Measurements from ENCODE around the gene IFNA14. TPM values are rescaled to one million over a fixed set of nuclear protein-coding genes. Genes with fewer than 3 reads are reported as not detected.
"Not testable (repeated sequence)": the region's sequence is repeated elsewhere in the genome, so short reads cannot be mapped to it uniquely, and the experiment has no call there.

IFNA14 gene
- total RNA-seq, 4 donors from 2014 or later, result not detected

DNA sequence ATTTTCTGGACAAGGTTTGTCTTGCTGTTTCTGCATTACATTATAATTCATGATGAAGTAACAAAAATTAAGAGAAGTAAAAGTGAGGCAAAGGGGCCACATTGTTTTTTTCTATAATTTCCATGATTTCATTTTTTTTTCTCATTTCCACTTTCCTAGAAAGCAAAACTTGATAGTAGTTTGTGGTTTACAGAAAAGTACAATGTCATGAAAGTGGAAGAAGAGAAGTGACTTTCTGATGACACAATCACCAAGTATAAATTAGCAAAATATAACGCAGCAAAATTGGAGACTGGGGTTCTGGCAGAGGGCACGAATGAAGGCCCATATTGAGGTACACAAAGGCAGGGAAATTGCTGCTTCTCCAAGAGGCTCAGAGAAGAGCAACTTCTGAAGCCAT is 5.0 kb upstream of the IFNA14 start:
- TF ChIP-seq, protein P1, sequence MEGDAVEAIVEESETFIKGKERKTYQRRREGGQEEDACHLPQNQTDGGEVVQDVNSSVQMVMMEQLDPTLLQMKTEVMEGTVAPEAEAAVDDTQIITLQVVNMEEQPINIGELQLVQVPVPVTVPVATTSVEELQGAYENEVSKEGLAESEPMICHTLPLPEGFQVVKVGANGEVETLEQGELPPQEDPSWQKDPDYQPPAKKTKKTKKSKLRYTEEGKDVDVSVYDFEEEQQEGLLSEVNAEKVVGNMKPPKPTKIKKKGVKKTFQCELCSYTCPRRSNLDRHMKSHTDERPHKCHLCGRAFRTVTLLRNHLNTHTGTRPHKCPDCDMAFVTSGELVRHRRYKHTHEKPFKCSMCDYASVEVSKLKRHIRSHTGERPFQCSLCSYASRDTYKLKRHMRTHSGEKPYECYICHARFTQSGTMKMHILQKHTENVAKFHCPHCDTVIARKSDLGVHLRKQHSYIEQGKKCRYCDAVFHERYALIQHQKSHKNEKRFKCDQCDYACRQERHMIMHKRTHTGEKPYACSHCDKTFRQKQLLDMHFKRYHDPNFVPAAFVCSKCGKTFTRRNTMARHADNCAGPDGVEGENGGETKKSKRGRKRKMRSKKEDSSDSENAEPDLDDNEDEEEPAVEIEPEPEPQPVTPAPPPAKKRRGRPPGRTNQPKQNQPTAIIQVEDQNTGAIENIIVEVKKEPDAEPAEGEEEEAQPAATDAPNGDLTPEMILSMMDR (IDR thresholded peaks at IDR 0.05; ENCODE audit: low read depth), result no peak

DNA sequence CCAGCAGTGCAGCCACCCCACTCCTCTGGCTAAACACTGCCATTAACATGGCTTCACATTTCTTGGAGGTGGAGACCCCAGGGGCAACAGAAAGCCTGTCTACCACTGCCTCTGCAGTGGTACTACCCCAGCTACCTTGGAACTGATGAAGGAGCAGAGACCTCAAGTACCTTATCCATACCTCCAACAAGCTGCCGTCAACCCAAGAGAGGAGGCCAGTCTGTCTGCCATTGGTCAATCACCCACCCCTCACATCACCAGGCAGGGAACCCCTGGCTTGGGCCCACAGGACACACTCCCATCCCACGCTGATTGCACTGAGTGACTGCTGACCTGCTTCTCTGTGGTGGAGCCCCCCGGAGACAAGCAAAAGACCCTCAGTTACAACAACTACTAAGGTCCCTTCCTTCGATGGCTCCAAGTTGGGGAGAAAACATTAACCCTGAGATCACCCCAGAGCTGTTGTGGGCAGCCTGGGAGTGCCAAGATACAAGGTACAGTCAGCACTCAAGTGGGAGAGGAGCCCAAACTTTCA is 5.6 kb downstream of the IFNA14 start:
- TF ChIP-seq, protein P1 (IDR thresholded peaks at IDR 0.05; ENCODE audit: low read depth), result no peak

DNA sequence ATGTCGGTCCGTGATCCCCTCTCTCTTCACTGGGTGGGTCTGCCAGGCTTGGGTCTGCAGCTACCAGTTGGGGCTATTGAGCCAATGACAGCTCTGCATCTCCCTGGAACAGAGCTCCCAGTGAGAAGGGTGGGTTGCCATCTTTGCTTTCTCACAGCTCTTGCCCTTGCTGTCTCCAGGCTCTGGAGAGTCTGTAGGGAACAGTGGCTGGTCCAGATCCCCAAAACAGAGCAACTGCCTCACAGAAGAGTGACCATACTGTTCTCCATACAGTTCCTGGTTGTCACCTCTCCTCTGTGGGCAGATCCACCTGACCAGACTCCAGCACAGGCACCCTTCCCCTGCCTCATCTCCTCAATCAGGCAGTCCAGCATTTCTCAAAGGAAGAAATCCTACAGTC is 6.5 kb downstream of the IFNA14 start:
- TF ChIP-seq, protein P1 (IDR thresholded peaks at IDR 0.05; ENCODE audit: low read depth), result no peak

DNA sequence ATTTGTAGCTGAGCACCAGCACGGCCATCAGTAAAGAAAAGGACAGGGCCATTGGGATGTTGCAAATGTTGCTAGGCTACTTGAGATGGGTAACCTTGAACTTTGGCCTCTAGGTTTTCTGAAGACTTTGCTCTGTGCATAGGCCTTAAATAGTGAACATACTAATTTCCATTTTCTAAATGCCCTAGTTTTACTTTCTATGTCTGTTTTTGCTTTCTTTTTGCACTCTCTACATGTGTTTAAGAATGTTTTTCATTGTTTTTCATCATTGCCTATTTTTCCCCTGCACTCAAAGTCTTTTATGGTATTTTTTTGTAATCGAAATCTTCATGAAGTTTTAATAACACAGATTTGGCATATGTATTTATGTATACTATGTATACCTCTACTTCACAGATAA is 11.7 kb downstream of the IFNA14 start, which contains the start of gene IFNA17:
Gene IFNA17, minus strand, starts transcription at position 101 of the 400 bp plus-strand sequence. Its CDS starts 49 bp downstream, at position 52.
- TF ChIP-seq, protein P1 (IDR thresholded peaks at IDR 0.05; ENCODE audit: low read depth), result no peak

DNA sequence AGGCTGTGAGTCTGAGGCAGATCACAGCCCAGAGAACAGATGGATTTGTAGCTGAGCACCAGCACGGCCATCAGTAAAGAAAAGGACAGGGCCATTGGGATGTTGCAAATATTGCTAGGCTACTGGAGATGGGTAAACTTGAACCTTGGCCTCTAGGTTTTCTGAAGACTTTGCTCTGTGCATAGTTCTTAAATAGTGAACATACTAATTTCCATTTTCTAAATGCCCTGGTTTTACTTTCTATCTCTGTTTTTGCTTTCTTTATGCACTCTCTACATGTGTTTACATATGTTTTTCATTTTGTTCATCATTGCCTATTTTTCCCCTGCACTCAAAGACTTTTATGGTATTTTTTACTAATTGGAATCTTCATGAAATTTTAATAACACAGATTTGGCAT is 22.6 kb downstream of the IFNA14 start, which contains the start of gene IFNA16:
Gene IFNA16, minus strand, starts transcription at position 101 of the 400 bp plus-strand sequence. Its CDS starts 6 bp downstream, at position 95.
- TF ChIP-seq, protein P1 (IDR thresholded peaks at IDR 0.05; ENCODE audit: low read depth), result not testable (repeated sequence)

DNA sequence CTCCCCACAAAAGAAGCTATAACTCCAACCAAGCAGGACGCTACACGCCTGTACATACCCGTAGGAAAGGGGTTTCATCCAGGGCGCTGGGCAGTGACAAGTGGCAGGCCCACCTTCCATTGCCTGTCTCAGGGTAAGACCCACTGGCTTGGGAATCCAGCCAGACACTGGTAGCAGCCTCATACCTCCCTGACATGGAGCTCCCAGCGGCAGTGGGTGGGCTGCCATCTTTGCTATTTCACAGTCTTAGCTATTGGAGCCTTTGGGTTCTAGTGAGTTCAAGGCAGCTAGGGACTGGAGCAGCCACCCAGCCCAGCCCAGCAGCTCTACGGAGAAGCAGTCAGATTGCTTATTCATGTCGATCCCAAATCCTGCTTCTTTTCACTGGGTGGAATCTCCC is 29.5 kb downstream of the IFNA14 start:
- TF ChIP-seq, protein P1 (IDR thresholded peaks at IDR 0.05; ENCODE audit: low read depth), result no peak

DNA sequence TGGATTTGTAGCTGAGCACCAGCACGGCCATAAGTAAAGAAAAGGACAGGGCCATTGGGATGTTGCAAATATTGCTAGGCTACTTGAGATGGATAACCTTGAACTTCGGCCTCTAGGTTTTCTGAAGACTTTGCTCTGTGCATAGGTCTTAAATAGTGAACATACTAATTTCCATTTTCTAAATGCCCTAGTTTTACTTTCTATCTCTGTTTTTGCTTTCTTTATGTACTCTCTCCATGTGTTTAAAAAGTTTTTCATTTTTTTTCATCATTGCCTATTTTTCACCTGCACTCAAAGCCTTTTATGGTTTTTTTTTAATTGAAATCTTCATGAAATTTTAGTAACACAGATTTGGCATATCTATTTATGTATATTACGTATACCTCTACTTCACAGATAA is 32.8 kb downstream of the IFNA14 start, which contains the start of gene IFNA10:
Gene IFNA10, minus strand, starts transcription at position 101 of the 400 bp plus-strand sequence. Its CDS starts 46 bp downstream, at position 55.
- TF ChIP-seq, protein P1 (IDR thresholded peaks at IDR 0.05; ENCODE audit: low read depth), result not testable (repeated sequence)

All from subcutaneous adipose tissue (tissue), 4 donors.